Spleen (tissue), 7 donors: Measurements from ENCODE around the gene DLD.

Experiments used
- CTCF ChIP-seq, 11 experiments: fragments of 200-600 bp in 7 of 11; fragments of 450-650 bp in 4 of 11; sonication (generic) in 4 of 11; IDR thresholded peaks in 8 of 11; conservative IDR thresholded peaks in 3 of 11; 1 replicate in 7 of 11; 2 replicates in 4 of 11; pipeline versions ENCODE4 v1.4.0 to v1.8.0; 2016 to 2021; ENCODE audit warnings: antibody characterized with exemption in 11 of 11, inconsistent platforms in 4 of 11, mild to moderate bottlenecking in 1 of 11
- POLR2A ChIP-seq, 3 donors: fragments of 450-650 bp; IDR thresholded peaks; one replicate each; pipeline ENCODE4 v1.5.1; 2017; ENCODE audit warnings: antibody characterized with exemption in 3 of 3, mild to moderate bottlenecking in 1 of 3
- donor health status: DM: no; HTN: no; CAD: no; lungs with moderate emphysema.
- donor health status: DM: no; HTN: no; CAD: no.
- donor health status: DM: no; HTN: no; CAD: no.

GRCh38 chr7:107917763-107918651, 27.0 kb downstream of the DLD start:
- TF ChIP-seq POLR2A (IDR thresholded peaks at IDR 0.05) (no peak), CTCF (IDR thresholded peaks at IDR 0.05 in 8 of 11, conservative IDR thresholded peaks at IDR 0.05 in 3 of 11) (no peak)
